BE2C (cell line): ENCODE measurements around the gene ANKFN1.

Experiments used
- DNase-seq: peaks from one replicate; pipeline ENCODE4 v3.0.0-alpha.2; 2020
- H3K27me3 ChIP-seq: fragments of 250-450 bp; sonication (Bioruptor Pico); 2 replicates; pipeline ENCODE4 v1.5.1; 2020; ENCODE audit warnings: mild to moderate bottlenecking
- H3K36me3 ChIP-seq: fragments of 250-450 bp; sonication (Bioruptor Pico); 2 replicates; pipeline ENCODE4 v1.5.1; 2020; ENCODE audit warnings: mild to moderate bottlenecking
- H3K4me1 ChIP-seq: fragments of 250-450 bp; sonication (Bioruptor Pico); 2 replicates; pipeline ENCODE4 v1.5.1; 2020
- H3K4me3 ChIP-seq: 2 replicates; pipeline ENCODE4 v1.5.1; 2011; ENCODE audit warnings: low read depth, low read length
- H3K9me3 ChIP-seq: fragments of 250-450 bp; sonication (Bioruptor Pico); 2 replicates; pipeline ENCODE4 v1.5.1; 2020
- CTCF ChIP-seq: IDR thresholded peaks from 2 replicates; pipeline ENCODE4 v1.5.1; 2012; ENCODE audit warnings: mild to moderate bottlenecking, low read depth, low read length

The ANKFN1 gene

GRCh38 chr17:56148333-56148732, 4.9 kb upstream of the ANKFN1 start:
- Histone ChIP-seq H3K9me3 (no peaks in the 10 kb centered on the region), H3K4me3 (no peak overlapping the region), H3K36me3 (no peaks in the 10 kb centered on the region), H3K4me1 (no peaks in the 10 kb centered on the region), H3K27me3 (no peaks in the 10 kb centered on the region; the same call in 1 of the 2 replicates)
- no peak for TF ChIP-seq CTCF
- DNase-seq: no peak

DNA sequence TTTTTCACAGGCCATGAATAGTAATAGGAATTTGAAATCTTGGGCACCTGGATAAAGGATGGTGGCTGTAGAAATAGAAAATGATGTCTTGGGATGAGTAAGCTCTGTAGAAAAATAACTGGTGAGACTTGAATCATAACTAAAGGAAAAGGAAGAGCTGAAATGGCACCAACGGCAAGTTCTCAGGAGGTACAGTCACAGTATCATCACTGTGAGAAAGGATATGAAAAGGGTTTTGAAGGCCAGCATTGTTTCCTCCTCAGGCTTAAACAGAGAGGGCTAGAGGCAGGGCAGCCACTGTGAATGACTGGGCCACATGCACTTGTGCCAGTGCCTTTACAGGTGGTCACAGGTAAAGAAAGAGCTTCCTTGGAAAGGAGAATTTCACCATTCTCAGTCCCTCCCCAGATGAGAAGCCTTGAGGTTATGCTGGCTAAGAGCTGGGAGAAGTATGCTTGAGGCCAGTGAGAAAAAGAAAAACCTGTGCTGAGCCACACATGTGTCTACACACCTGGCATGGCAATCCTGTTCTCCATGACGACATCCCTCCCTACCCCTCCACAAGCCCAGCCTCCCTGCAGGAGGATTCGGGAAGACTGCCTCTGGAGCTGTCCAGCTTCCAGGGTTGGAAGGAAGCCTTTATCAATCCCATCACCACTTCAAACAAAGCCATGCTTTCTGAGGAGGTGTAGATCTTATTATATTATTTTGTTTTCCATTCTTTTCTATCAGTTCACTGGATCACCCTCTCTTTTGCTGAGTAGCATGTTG, 3.8 kb upstream of the ANKFN1 start:
- H3K36me3 ChIP-seq: no peaks in the 10 kb centered on the region
- no peaks in the 10 kb centered on the region; the same call in 1 of the 2 replicates for H3K27me3 ChIP-seq
- H3K9me3 ChIP-seq: no peaks in the 10 kb centered on the region
- DNase-seq: no peak
- H3K4me1 ChIP-seq: no peaks in the 10 kb centered on the region
- TF ChIP-seq CTCF: no peak
- no peak overlapping the region for H3K4me3 ChIP-seq

DNA sequence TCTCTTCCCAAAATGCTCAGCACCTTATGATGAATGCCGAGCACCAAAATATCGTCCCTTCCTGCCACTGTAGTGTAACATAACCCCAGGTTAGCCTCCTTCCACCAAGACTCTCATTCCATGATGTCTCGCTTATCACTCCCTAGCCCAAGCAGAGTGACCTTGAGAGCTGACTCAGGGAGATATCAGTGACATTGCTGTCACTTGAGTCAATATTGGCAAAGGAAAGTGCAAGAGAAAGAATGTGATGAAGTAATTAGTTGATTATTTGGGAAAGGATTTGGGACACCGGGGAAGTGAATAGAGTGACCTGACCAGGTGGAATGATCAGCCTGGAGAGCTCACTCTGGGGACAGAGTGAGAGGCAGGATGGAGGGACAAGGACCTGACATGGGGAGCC, 2.6 kb upstream of the ANKFN1 start:
- no peak for TF ChIP-seq CTCF
- Histone ChIP-seq H3K4me1 (no peaks in the 10 kb centered on the region), H3K27me3 (no peaks in the 10 kb centered on the region; the same call in 1 of the 2 replicates), H3K4me3 (no peak overlapping the region), H3K9me3 (no peaks in the 10 kb centered on the region), H3K36me3 (no peaks in the 10 kb centered on the region)
- no peak for DNase-seq

DNA sequence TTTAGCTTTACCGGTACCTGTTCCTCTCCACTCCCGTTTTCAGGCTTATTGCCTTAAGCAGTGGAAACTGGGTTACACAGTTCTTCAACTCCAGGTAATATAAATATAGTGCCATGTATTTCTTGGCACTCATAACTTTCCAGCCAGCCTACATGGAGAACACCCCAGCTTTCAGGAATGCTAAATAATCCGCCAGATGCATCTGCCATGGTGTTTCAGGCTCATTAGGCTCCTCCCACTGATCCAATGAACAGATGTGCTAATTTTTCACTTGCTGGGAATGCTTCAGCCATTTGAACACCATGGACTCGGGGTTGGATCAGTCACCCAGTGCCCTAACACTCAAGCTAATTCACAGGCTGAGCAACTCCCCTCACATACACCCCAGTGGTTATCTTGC, 4.6 kb downstream of the ANKFN1 start:
- no peaks in the 10 kb centered on the region for H3K4me1 ChIP-seq
- H3K9me3 ChIP-seq: no peaks in the 10 kb centered on the region
- no peaks in the 10 kb centered on the region; the same call in 1 of the 2 replicates for H3K27me3 ChIP-seq
- DNase-seq: no peak
- no peak for TF ChIP-seq CTCF
- no peak overlapping the region for H3K4me3 ChIP-seq
- H3K36me3 ChIP-seq: no peaks in the 10 kb centered on the region

DNA sequence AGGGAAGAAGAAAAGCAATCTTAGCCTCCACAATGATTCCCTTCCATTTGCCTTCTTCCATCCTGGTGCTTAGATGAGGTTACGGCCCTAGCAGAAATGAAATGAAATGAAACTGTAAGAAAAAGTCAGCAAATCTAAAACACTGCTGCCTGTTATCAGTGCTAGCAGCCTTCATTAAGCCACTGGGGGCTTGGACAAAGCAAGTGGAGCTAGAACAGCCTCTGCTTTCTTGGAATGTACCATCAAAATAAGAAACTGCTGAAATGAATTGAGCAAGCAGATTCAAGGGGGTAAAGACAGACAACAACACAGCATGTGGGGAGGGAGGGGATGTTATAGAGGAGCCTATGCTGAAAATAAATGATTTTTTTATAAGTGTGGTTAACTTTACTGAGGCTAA, 5.1 kb downstream of the ANKFN1 start:
- Histone ChIP-seq H3K27me3 (no peaks in the 10 kb centered on the region; the same call in 1 of the 2 replicates), H3K9me3 (no peaks in the 10 kb centered on the region), H3K36me3 (no peaks in the 10 kb centered on the region), H3K4me1 (no peaks in the 10 kb centered on the region), H3K4me3 (no peak overlapping the region)
- DNase-seq: no peak
- TF ChIP-seq CTCF: no peak

DNA sequence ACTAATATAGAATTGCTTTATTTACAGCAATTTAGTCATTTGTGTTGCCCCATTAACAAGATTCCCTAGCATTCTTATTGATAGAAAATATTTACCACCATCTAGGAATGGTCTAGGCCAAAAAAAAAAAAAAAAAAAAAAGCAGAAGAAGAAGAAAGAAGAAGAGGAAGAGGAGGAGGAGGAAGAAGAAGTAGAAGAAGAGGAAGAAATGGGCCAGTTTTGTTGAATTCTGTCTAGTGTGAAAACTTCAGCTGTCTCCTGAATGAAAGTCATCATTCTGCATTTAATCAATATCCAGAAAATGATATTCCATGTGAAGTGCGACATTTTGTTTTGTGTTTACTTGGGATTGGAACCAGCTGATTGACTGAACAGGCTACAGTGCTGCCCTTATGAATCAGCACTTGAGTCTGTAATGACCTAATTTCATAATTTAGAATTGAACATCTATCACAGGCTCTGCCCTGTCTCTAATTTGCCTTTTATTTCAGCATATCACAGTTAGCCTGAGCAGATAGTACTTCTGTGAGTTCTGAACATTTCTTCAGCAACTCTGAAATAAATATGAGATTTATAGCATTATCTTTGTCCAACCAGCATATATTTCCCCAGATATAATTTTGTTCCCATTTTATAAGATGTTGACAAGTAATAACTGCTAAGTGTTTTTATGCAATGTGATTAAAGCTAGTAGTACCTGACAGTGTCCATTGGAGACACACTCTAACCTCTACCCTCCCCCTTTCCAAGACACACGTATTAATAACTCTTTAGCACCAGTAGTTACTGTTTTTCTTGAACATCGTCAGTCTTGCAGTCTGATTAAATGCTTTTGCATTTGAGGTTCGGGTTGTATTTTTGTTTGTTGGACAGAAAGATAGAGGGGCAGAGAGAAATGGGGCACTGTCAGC, 5.9 kb downstream of the ANKFN1 start:
- Histone ChIP-seq H3K9me3 (no peaks in the 10 kb centered on the region), H3K36me3 (no peaks in the 10 kb centered on the region), H3K4me1 (no peaks in the 10 kb centered on the region), H3K27me3 (no peaks in the 10 kb centered on the region), H3K4me3 (no peak overlapping the region)
- TF ChIP-seq CTCF: no peak
- DNase-seq: no peak
